ENCODE measurements around the gene ANKRD50. TPM values are rescaled to one million over a fixed set of nuclear protein-coding genes. Genes with fewer than 3 reads are reported as not detected.
A peak's percentile ranks its signal among the peaks of the same experiment; 100 is the strongest.

Gene ANKRD50
- total and polyA plus RNA-seq, 2 of the 13 experiments (the other 11 are each of a cell fraction or from before 2014, with no cell fraction given), result 2.4 to 4.4 TPM

DNA sequence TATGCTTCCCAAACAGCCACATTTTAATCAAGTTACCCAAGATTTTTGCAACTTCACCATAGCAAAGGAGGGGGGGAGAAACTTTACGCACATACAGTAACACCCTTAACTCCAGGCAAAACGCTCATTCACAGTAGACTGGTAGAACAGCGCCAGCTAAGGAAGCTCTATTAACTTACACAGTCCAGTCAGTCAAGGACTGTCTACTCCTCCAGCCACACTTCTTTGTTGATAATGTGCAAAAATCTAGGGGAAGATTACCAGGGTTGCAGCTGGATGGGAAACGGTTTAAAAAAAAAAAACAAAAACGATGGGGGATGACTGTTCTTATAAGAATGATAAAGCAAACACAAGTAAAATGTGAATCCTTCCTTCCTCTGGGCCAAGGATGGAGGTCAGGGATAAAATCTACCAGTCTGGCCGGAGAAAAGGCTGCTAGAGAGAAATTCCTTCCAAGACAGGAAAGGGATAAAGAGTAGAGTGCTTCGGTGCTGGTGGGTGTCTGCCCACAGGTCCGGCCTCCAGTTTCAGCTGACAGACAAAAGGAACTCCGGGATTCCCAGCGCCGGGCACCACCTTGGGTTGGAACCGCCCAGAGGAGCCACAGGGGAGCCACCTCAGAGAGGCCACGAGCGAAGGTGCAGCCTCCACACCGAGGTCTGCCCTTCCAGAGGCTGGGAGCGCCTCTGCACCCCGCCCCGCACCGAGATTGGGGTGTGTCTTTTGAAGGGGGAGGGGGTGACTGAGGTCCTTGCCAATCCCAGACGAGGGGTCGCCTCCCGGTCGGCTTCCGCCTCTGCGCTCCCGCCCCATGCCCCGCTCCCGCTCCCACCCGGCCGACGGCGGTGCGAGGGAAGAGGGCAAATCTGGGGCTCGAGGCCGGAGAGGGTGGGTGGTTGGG, 811 bp downstream of the ANKRD50 start:
- intact Hi-C loops (cut with micrococcal nuclease; ENCODE audit: unreplicated experiment) (loop anchor here (2.0 to 5.0 kb wide), 4 partner anchors 25 to 225 kb away; no protein-coding TSS in a partner anchor), in situ Hi-C loops (cut with HindIII; ENCODE audit: extremely low pct_ligation_motif_present, low pct_unique_long_range_greater_than_20kb) (no loop called here)
- no peak overlapping the region for H2AFZ ChIP-seq (ENCODE audit: low read length)
- peak; percentile 76 for FAIRE-seq
- CTCF ChIA-PET (ENCODE audit: low intra/inter-chr PET ratio, low total read pairs), result no interaction called here
- peak overlapping the region; percentile 84 for H3K9ac ChIP-seq (ENCODE audit: insufficient read depth, low read depth, low read length)
- no peaks in the 10 kb centered on the region for H3K9me3 ChIP-seq (ENCODE audit: low read length)
- POLR2A ChIA-PET, result interaction anchor here (0.8 to 2.4 kb wide), 4 partner anchors 19 to 603 kb away, joined by 3 to 12 read pairs (median 3); partner anchors contain the start of gene FAT4
- H4K20me1 ChIP-seq (ENCODE audit: insufficient read depth, low read length), result no peaks in the 10 kb centered on the region
- H3K36me3 ChIP-seq (replicated peaks in 1 of 2; ENCODE audit: control insufficient read depth in 1 of 2, insufficient read depth in 2 of 2, low read length in 2 of 2), result no peaks in the 10 kb centered on the region
- DNase-seq (ENCODE audit: low spot score), result peak; percentile 41
- H3K4me2 ChIP-seq (ENCODE audit: low read depth, low read length), result peak overlapping the region; percentile 73
- H3K4me1 ChIP-seq (ENCODE audit: insufficient read depth, low read length), result peaks cover 36% of the 10 kb centered on the region
- H3K79me2 ChIP-seq (ENCODE audit: insufficient read depth, low read length), result peaks cover 21% of the 10 kb centered on the region
- no TSS peak for BruUV-seq (replicated peaks)
- H3K4me3 ChIP-seq (replicated peaks in 1 of 3; ENCODE audit: insufficient read depth in 1 of 3, low read depth in 2 of 3, low read length in 3 of 3), result peak overlapping the region; percentile 80 to 89 (median 85)
- peak; percentile 74 for ATAC-seq
- peak overlapping the region; percentile 87 for H3K27ac ChIP-seq (ENCODE audit: extremely low read length, insufficient read depth, low read length)
- WGBS (ENCODE audit: low lambda C conversion rate), result 5% methylated on average over 8 of the region's 35 CpGs
- H3K27me3 ChIP-seq (ENCODE audit: control insufficient read depth in 1 of 2, insufficient read depth in 2 of 2, low read length in 2 of 2), result no peaks in the 10 kb centered on the region; a peak in 1 of 5 replicates
- TF ChIP-seq, protein P1, sequence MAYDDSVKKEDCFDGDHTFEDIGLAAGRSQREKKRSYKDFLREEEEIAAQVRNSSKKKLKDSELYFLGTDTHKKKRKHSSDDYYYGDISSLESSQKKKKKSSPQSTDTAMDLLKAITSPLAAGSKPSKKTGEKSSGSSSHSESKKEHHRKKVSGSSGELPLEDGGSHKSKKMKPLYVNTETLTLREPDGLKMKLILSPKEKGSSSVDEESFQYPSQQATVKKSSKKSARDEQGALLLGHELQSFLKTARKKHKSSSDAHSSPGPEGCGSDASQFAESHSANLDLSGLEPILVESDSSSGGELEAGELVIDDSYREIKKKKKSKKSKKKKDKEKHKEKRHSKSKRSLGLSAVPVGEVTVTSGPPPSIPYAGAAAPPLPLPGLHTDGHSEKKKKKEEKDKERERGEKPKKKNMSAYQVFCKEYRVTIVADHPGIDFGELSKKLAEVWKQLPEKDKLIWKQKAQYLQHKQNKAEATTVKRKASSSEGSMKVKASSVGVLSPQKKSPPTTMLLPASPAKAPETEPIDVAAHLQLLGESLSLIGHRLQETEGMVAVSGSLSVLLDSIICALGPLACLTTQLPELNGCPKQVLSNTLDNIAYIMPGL (CRISPR knock-in tag; IDR thresholded peaks at IDR 0.05; ENCODE audit: borderline replicate concordance in 1 of 2, low read depth in 1 of 2), result peak in 1 of 2 experiments; percentile 43; a peak in 2 of 4 replicates
- TF ChIP-seq, protein P2, sequence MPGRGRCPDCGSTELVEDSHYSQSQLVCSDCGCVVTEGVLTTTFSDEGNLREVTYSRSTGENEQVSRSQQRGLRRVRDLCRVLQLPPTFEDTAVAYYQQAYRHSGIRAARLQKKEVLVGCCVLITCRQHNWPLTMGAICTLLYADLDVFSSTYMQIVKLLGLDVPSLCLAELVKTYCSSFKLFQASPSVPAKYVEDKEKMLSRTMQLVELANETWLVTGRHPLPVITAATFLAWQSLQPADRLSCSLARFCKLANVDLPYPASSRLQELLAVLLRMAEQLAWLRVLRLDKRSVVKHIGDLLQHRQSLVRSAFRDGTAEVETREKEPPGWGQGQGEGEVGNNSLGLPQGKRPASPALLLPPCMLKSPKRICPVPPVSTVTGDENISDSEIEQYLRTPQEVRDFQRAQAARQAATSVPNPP (CRISPR knock-in tag; IDR thresholded peaks at IDR 0.05), result peak; percentile 46; the same call in 1 of the 2 replicates
- TF ChIP-seq SRSF4 (IDR thresholded peaks at IDR 0.05; ENCODE audit: low read depth, low read length, poor library complexity, severe bottlenecking) (no peak), RFX1 (IDR thresholded peaks at IDR 0.05) (no peak), ZNF432 (CRISPR knock-in tag; IDR thresholded peaks at IDR 0.05; ENCODE audit: borderline replicate concordance) (no peak), BCL6 (CRISPR knock-in tag; IDR thresholded peaks at IDR 0.05) (no peak), MXI1 (IDR thresholded peaks at IDR 0.05; ENCODE audit: borderline replicate concordance, low read depth, low read length) (no peak), ARHGAP35 (CRISPR knock-in tag; IDR thresholded peaks at IDR 0.05; ENCODE audit: borderline replicate concordance) (no peak)
- TF ChIP-seq, protein P3, sequence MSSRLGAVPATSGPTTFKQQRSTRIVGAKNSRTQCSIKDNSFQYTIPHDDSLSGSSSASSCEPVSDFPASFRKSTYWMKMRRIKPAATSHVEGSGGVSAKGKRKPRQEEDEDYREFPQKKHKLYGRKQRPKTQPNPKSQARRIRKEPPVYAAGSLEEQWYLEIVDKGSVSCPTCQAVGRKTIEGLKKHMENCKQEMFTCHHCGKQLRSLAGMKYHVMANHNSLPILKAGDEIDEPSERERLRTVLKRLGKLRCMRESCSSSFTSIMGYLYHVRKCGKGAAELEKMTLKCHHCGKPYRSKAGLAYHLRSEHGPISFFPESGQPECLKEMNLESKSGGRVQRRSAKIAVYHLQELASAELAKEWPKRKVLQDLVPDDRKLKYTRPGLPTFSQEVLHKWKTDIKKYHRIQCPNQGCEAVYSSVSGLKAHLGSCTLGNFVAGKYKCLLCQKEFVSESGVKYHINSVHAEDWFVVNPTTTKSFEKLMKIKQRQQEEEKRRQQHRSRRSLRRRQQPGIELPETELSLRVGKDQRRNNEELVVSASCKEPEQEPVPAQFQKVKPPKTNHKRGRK (CRISPR knock-in tag; IDR thresholded peaks at IDR 0.05), result no peak
- TF ChIP-seq, protein P4, sequence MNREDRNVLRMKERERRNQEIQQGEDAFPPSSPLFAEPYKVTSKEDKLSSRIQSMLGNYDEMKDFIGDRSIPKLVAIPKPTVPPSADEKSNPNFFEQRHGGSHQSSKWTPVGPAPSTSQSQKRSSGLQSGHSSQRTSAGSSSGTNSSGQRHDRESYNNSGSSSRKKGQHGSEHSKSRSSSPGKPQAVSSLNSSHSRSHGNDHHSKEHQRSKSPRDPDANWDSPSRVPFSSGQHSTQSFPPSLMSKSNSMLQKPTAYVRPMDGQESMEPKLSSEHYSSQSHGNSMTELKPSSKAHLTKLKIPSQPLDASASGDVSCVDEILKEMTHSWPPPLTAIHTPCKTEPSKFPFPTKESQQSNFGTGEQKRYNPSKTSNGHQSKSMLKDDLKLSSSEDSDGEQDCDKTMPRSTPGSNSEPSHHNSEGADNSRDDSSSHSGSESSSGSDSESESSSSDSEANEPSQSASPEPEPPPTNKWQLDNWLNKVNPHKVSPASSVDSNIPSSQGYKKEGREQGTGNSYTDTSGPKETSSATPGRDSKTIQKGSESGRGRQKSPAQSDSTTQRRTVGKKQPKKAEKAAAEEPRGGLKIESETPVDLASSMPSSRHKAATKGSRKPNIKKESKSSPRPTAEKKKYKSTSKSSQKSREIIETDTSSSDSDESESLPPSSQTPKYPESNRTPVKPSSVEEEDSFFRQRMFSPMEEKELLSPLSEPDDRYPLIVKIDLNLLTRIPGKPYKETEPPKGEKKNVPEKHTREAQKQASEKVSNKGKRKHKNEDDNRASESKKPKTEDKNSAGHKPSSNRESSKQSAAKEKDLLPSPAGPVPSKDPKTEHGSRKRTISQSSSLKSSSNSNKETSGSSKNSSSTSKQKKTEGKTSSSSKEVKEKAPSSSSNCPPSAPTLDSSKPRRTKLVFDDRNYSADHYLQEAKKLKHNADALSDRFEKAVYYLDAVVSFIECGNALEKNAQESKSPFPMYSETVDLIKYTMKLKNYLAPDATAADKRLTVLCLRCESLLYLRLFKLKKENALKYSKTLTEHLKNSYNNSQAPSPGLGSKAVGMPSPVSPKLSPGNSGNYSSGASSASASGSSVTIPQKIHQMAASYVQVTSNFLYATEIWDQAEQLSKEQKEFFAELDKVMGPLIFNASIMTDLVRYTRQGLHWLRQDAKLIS (CRISPR knock-in tag; IDR thresholded peaks at IDR 0.05), result no peak
- TF ChIP-seq, protein P5, sequence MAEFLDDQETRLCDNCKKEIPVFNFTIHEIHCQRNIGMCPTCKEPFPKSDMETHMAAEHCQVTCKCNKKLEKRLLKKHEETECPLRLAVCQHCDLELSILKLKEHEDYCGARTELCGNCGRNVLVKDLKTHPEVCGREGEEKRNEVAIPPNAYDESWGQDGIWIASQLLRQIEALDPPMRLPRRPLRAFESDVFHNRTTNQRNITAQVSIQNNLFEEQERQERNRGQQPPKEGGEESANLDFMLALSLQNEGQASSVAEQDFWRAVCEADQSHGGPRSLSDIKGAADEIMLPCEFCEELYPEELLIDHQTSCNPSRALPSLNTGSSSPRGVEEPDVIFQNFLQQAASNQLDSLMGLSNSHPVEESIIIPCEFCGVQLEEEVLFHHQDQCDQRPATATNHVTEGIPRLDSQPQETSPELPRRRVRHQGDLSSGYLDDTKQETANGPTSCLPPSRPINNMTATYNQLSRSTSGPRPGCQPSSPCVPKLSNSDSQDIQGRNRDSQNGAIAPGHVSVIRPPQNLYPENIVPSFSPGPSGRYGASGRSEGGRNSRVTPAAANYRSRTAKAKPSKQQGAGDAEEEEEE (CRISPR knock-in tag; IDR thresholded peaks at IDR 0.05; ENCODE audit: borderline replicate concordance), result no peak
